Smooth muscle cell (in vitro differentiated cells): ENCODE measurements around the gene PIP5K1A. TPM values are rescaled to one million over a fixed set of nuclear protein-coding genes. Genes with fewer than 3 reads are reported as not detected.

Experiments used
- DNase-seq: peaks from one replicate; lab custom pipeline; 2025; ENCODE audit not compliant: unreplicated experiment; lab: John Stamatoyannopoulos, UW
- H2AFZ ChIP-seq: fragments of 200-600 bp; sonication (generic); 2 replicates; pipeline ENCODE4 v1.6.0; 2016; ENCODE audit warnings: antibody characterized with exemption, low read depth, mild to moderate bottlenecking
- H3F3A ChIP-seq: fragments of 200-600 bp; sonication (generic); 2 replicates; pipeline ENCODE4 v1.6.0; 2017; ENCODE audit warnings: antibody characterized with exemption, low read depth
- H3K27ac ChIP-seq: fragments of 200-600 bp; sonication (generic); 2 replicates; pipeline ENCODE4 v1.5.1; 2016; ENCODE audit warnings: low read depth, mild to moderate bottlenecking
- H3K27me3 ChIP-seq: fragments of 200-600 bp; sonication (generic); 2 replicates; pipeline ENCODE4 v1.6.1; 2016; ENCODE audit warnings: low read depth, mild to moderate bottlenecking
- H3K36me3 ChIP-seq: fragments of 200-600 bp; sonication (generic); 2 replicates; pipeline ENCODE4 v1.5.1; 2016; ENCODE audit warnings: low read depth
- H3K4me1 ChIP-seq: fragments of 200-600 bp; sonication (generic); 2 replicates; pipeline ENCODE4 v1.5.1; 2016; ENCODE audit warnings: low read depth
- H3K4me2 ChIP-seq: fragments of 200-600 bp; sonication (generic); 2 replicates; pipeline ENCODE4 v1.6.0; 2016; ENCODE audit warnings: mild to moderate bottlenecking
- H3K4me3 ChIP-seq: fragments of 200-600 bp; sonication (generic); 2 replicates; pipeline ENCODE4 v1.5.1; 2016; ENCODE audit warnings: mild to moderate bottlenecking
- H3K79me2 ChIP-seq: fragments of 200-600 bp; sonication (generic); 2 replicates; pipeline ENCODE4 v1.6.0; 2016; ENCODE audit warnings: low read depth, mild to moderate bottlenecking
- H3K9ac ChIP-seq: fragments of 200-600 bp; sonication (generic); 2 replicates; pipeline ENCODE4 v1.6.0; 2016; ENCODE audit warnings: low read depth
- H3K9me3 ChIP-seq: fragments of 200-600 bp; sonication (generic); replicated peaks from 2 replicates; pipeline ENCODE4 v1.5.1; 2016; ENCODE audit warnings: low read depth
- H4K20me1 ChIP-seq: fragments of 200-600 bp; sonication (generic); 2 replicates; pipeline ENCODE4 v1.6.0; 2016; ENCODE audit warnings: low read depth
- WGBS: methylation state at CpG from one replicate; pipeline ENCODE4 v1.1.7; 2016; ENCODE audit warnings: low lambda C conversion rate; 5-methylcytosine and 5-hydroxymethylcytosine counted together
- polyA plus RNA-seq: library from polyadenylated mRNA; unstranded; fragments of >200 nt; fragmentation: Nextera tagmentation; extraction: Ambion mirVana; gene quantifications from 2 replicates; pipeline ENCODE4 v1.2.1, GENCODE V29; 2016
- total RNA-seq: library from RNA; depleted of rRNA; stranded (reverse); fragments of >200 nt; gene quantifications from 2 replicates; pipeline ENCODE4 v1.2.3, GENCODE V29; 2014
- TF ChIP-seq, protein P1 (sequence below): fragments of 200-600 bp; sonication (generic); IDR thresholded peaks from 2 replicates; pipeline ENCODE4 v1.5.1; 2017; ENCODE audit warnings: borderline replicate concordance, mild to moderate bottlenecking, antibody characterized with exemption; ENCODE audit not compliant: insufficient read depth, poor library complexity, severe bottlenecking

PIP5K1A gene
- total and polyA plus RNA-seq, 2 experiments from 2014 or later = 24.1 to 78.2 TPM

DNA sequence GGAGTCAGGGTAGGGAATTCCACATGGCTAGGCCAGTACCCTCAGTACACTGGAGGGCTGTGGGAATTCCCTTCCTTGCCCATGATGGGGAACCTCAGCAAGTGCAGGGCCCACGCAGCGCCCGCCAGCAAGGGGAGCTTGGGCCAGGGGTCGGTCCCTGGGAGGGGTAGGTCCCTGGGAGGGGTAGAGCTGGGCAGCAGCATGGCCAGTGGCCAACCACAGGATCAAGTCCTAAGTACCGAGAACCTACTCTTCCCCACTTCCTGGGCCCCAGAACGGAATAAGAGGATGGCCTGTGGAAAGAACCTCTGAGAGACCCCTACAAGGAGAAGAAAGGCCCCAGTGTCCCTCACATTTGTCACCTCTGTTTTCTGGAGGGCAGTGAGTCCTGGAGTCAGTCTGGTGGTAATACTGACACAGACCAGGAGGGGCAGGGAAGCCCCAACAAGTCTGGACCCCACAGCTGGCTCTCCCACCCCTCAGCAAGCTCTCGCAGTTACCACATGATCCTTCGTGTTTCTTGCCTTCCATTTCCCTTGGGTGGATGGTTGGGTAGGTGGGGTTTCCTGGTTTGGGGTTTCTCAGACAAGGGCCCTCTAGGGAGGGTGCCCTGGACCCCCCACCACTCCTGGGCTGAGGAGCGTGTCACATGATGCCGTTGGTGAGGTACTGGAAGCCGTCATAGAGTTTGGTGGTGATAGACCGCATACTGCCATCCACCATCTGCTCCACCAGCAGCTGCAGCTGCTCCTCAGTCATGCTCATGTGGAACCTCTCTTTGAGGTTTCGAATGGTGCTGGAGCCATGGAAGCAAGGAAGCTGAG is 94.1 kb downstream of the PIP5K1A start:
- no peak overlapping the region for H3K9ac ChIP-seq
- H3K36me3 ChIP-seq = no peaks in the 10 kb centered on the region
- peaks cover 4% of the 10 kb centered on the region for H3K79me2 ChIP-seq
- H3K9me3 ChIP-seq = no peaks in the 10 kb centered on the region
- H3K27me3 ChIP-seq = no peaks in the 10 kb centered on the region
- no peak overlapping the region for H2AFZ ChIP-seq
- no peak for DNase-seq
- H4K20me1 ChIP-seq = peaks cover 22% of the 10 kb centered on the region
- H3F3A ChIP-seq = no peaks in the 10 kb centered on the region
- no peak overlapping the region for H3K4me3 ChIP-seq
- no peak overlapping the region for H3K4me2 ChIP-seq
- TF ChIP-seq, protein P1, sequence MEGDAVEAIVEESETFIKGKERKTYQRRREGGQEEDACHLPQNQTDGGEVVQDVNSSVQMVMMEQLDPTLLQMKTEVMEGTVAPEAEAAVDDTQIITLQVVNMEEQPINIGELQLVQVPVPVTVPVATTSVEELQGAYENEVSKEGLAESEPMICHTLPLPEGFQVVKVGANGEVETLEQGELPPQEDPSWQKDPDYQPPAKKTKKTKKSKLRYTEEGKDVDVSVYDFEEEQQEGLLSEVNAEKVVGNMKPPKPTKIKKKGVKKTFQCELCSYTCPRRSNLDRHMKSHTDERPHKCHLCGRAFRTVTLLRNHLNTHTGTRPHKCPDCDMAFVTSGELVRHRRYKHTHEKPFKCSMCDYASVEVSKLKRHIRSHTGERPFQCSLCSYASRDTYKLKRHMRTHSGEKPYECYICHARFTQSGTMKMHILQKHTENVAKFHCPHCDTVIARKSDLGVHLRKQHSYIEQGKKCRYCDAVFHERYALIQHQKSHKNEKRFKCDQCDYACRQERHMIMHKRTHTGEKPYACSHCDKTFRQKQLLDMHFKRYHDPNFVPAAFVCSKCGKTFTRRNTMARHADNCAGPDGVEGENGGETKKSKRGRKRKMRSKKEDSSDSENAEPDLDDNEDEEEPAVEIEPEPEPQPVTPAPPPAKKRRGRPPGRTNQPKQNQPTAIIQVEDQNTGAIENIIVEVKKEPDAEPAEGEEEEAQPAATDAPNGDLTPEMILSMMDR = no peak
- H3K4me1 ChIP-seq = peaks cover 6% of the 10 kb centered on the region
- 97% methylated on average over 13 of the region's 13 CpGs for WGBS
- no peak overlapping the region for H3K27ac ChIP-seq

GRCh38 chr1:151293093-151293492 is 94.7 kb downstream of the PIP5K1A start:
- no peak overlapping the region for H2AFZ ChIP-seq
- peaks cover 1% of the 10 kb centered on the region for H3K36me3 ChIP-seq
- no peak overlapping the region for H3K27ac ChIP-seq
- peaks cover 6% of the 10 kb centered on the region for H3K4me1 ChIP-seq
- peaks cover 17% of the 10 kb centered on the region for H4K20me1 ChIP-seq
- no peaks in the 10 kb centered on the region for H3K79me2 ChIP-seq
- no peaks in the 10 kb centered on the region for H3F3A ChIP-seq
- no peak overlapping the region for H3K9ac ChIP-seq
- no peak overlapping the region for H3K4me2 ChIP-seq
- no peaks in the 10 kb centered on the region for H3K27me3 ChIP-seq
- WGBS = 96% methylated on average over 6 of the region's 6 CpGs
- no peak for DNase-seq
- H3K9me3 ChIP-seq = no peaks in the 10 kb centered on the region
- TF ChIP-seq, protein P1 = no peak
- H3K4me3 ChIP-seq = no peak overlapping the region

GRCh38 chr1:151294742-151295462 is 96.5 kb downstream of the PIP5K1A start:
- H3K36me3 ChIP-seq = peaks cover 19% of the 10 kb centered on the region
- H3K27ac ChIP-seq = no peak overlapping the region
- WGBS = 87% methylated on average over 2 of the region's 2 CpGs

More at GRCh38 chr1:151294742-151295462, 96.5 kb downstream of the PIP5K1A start:
- H3K9ac ChIP-seq = no peak overlapping the region
- no peaks in the 10 kb centered on the region for H4K20me1 ChIP-seq
- no peaks in the 10 kb centered on the region for H3F3A ChIP-seq
- H3K79me2 ChIP-seq = no peaks in the 10 kb centered on the region
- DNase-seq = no peak
- peaks cover 6% of the 10 kb centered on the region for H3K4me1 ChIP-seq
- no peak overlapping the region for H3K4me3 ChIP-seq
- no peak overlapping the region for H2AFZ ChIP-seq
- no peaks in the 10 kb centered on the region for H3K27me3 ChIP-seq
- H3K4me2 ChIP-seq = no peak overlapping the region
- TF ChIP-seq, protein P1 = no peak
- H3K9me3 ChIP-seq = no peaks in the 10 kb centered on the region

Other genes starting within 250 kb of the PIP5K1A start
- gene CERS2, start 223.7 kb upstream of the PIP5K1A start, total RNA-seq = 80.0 and 81.8 TPM in 2 replicates
- gene CERS2, start 223.7 kb upstream of the PIP5K1A start, polyA plus RNA-seq = 96.3 and 108 TPM in 2 replicates
- 0.67 and 2.6 TPM in 2 replicates for gene ANXA9, start 216.3 kb upstream of the PIP5K1A start, total RNA-seq
- gene ANXA9, start 216.3 kb upstream of the PIP5K1A start, polyA plus RNA-seq = 0.19 and 0.31 TPM in 2 replicates
- 3.2 and 4.9 TPM in 2 replicates for gene MINDY1, start 191.7 kb upstream of the PIP5K1A start, total RNA-seq
- gene MINDY1, start 191.7 kb upstream of the PIP5K1A start, polyA plus RNA-seq = 2.4 and 8.5 TPM in 2 replicates
- 15.2 and 16.8 TPM in 2 replicates for gene PRUNE1, start 190.1 kb upstream of the PIP5K1A start, total RNA-seq
- gene PRUNE1, start 190.1 kb upstream of the PIP5K1A start, polyA plus RNA-seq = 10.1 and 19.5 TPM in 2 replicates
- gene BNIPL, start 162.0 kb upstream of the PIP5K1A start, total RNA-seq = 5.3 and 5.6 TPM in 2 replicates
- gene BNIPL, start 162.0 kb upstream of the PIP5K1A start, polyA plus RNA-seq = 0.93 and 1.2 TPM in 2 replicates
- gene C1orf56, start 150.8 kb upstream of the PIP5K1A start, total RNA-seq = 1.2 and 1.6 TPM in 2 replicates
- gene C1orf56, start 150.8 kb upstream of the PIP5K1A start, polyA plus RNA-seq = 4.4 and 8.0 TPM in 2 replicates
- gene CDC42SE1, start 138.9 kb upstream of the PIP5K1A start, total RNA-seq = 63.3 and 75.9 TPM in 2 replicates
- 15.2 and 20.8 TPM in 2 replicates for gene CDC42SE1, start 138.9 kb upstream of the PIP5K1A start, polyA plus RNA-seq
- 50.1 and 53.4 TPM in 2 replicates for gene MLLT11, start 138.2 kb upstream of the PIP5K1A start, total RNA-seq
- gene MLLT11, start 138.2 kb upstream of the PIP5K1A start, polyA plus RNA-seq = 73.2 and 74.2 TPM in 2 replicates
- gene GABPB2, start 127.8 kb upstream of the PIP5K1A start, total RNA-seq = 3.6 and 9.1 TPM in 2 replicates
- gene GABPB2, start 127.8 kb upstream of the PIP5K1A start, polyA plus RNA-seq = 1.3 and 3.0 TPM in 2 replicates
- 9.3 and 9.5 TPM in 2 replicates for gene SEMA6C, start 51.9 kb upstream of the PIP5K1A start, total RNA-seq
- gene SEMA6C, start 51.9 kb upstream of the PIP5K1A start, polyA plus RNA-seq = 8.1 and 10.4 TPM in 2 replicates
- gene TNFAIP8L2, start 41.9 kb upstream of the PIP5K1A start, total RNA-seq = not detected in 2 replicates
- gene TNFAIP8L2, start 41.9 kb upstream of the PIP5K1A start, polyA plus RNA-seq = 0.14 TPM in 1 of 2 replicates, not detected in the other
- 9.7 and 17.8 TPM in 2 replicates for gene LYSMD1, start 32.6 kb upstream of the PIP5K1A start, total RNA-seq
- gene LYSMD1, start 32.6 kb upstream of the PIP5K1A start, polyA plus RNA-seq = 1.9 and 2.5 TPM in 2 replicates
- 49.7 and 58.6 TPM in 2 replicates for gene SCNM1, start 32.4 kb upstream of the PIP5K1A start, total RNA-seq
- gene SCNM1, start 32.4 kb upstream of the PIP5K1A start, polyA plus RNA-seq = 94.8 and 105 TPM in 2 replicates
- not detected in 2 replicates for gene TMOD4, start 22.6 kb upstream of the PIP5K1A start, total RNA-seq
- 0.37 TPM in 1 of 2 replicates, not detected in the other for gene TMOD4, start 22.6 kb upstream of the PIP5K1A start, polyA plus RNA-seq
- 35.0 and 44.9 TPM in 2 replicates for gene VPS72, start 8.4 kb upstream of the PIP5K1A start, total RNA-seq
- gene VPS72, start 8.4 kb upstream of the PIP5K1A start, polyA plus RNA-seq = 57.9 and 74.1 TPM in 2 replicates
- 97.2 and 109 TPM in 2 replicates for gene PSMD4, start 56.2 kb downstream of the PIP5K1A start, total RNA-seq
- gene PSMD4, start 56.2 kb downstream of the PIP5K1A start, polyA plus RNA-seq = 192 and 198 TPM in 2 replicates
- 10.7 and 13.1 TPM in 2 replicates for gene ZNF687, start 83.7 kb downstream of the PIP5K1A start, total RNA-seq
- 2.4 and 4.2 TPM in 2 replicates for gene ZNF687, start 83.7 kb downstream of the PIP5K1A start, polyA plus RNA-seq
- gene PI4KB, start 128.9 kb downstream of the PIP5K1A start, total RNA-seq = 28.0 and 32.2 TPM in 2 replicates
- gene PI4KB, start 128.9 kb downstream of the PIP5K1A start, polyA plus RNA-seq = 46.7 and 58.7 TPM in 2 replicates
- 22.7 and 53.0 TPM in 2 replicates for gene RFX5, start 148.7 kb downstream of the PIP5K1A start, total RNA-seq
- gene RFX5, start 148.7 kb downstream of the PIP5K1A start, polyA plus RNA-seq = 12.4 and 16.3 TPM in 2 replicates
- 22.0 and 26.7 TPM in 2 replicates for gene SELENBP1, start 174.2 kb downstream of the PIP5K1A start, total RNA-seq
- 28.8 and 40.2 TPM in 2 replicates for gene SELENBP1, start 174.2 kb downstream of the PIP5K1A start, polyA plus RNA-seq
- 308 and 316 TPM in 2 replicates for gene PSMB4, start 201.0 kb downstream of the PIP5K1A start, total RNA-seq
- gene PSMB4, start 201.0 kb downstream of the PIP5K1A start, polyA plus RNA-seq = 88.6 and 94.1 TPM in 2 replicates